RWPE2 (cell line): ENCODE measurements around the gene SRSF8.
"Not testable (repeated sequence)": the region's sequence is repeated elsewhere in the genome, so short reads cannot be mapped to it uniquely, and the experiment has no call there.

Experiments
- ATAC-seq: fragments of 200-7000 bp; cut with Tn5 transposase; 3 replicates; pipeline ENCODE4 v1.9.1; 2021; ENCODE audit warnings: low read depth
- DNase-seq: peaks from one replicate; pipeline ENCODE4 v3.0.0-alpha.2; 2020; ENCODE audit warnings: low spot score
- H3K27ac ChIP-seq: fragments of 450-650 bp; 2 replicates; pipeline ENCODE4 v1.5.1; 2017; ENCODE audit warnings: mild to moderate bottlenecking; ENCODE audit not compliant: poor library complexity, severe bottlenecking
- H3K27me3 ChIP-seq: fragments of 250-450 bp; sonication (Bioruptor Pico); 2 replicates; pipeline ENCODE4 v1.5.1; 2021; ENCODE audit warnings: mild to moderate bottlenecking, moderate library complexity; ENCODE audit not compliant: insufficient read depth, poor library complexity, severe bottlenecking
- H3K36me3 ChIP-seq: fragments of 250-450 bp; sonication (Bioruptor Pico); 2 replicates; pipeline ENCODE4 v1.5.1; 2020; ENCODE audit warnings: low read depth, mild to moderate bottlenecking, moderate library complexity
- H3K4me1 ChIP-seq: fragments of 250-450 bp; sonication (Bioruptor Pico); 2 replicates; pipeline ENCODE4 v1.5.1; 2021; ENCODE audit warnings: mild to moderate bottlenecking, moderate library complexity; ENCODE audit not compliant: insufficient read depth, poor library complexity, severe bottlenecking
- H3K4me3 ChIP-seq: fragments of 250-450 bp; sonication (Bioruptor Pico); 2 replicates; pipeline ENCODE4 v1.5.1; 2021; ENCODE audit warnings: mild to moderate bottlenecking, moderate library complexity; ENCODE audit not compliant: severe bottlenecking
- H3K9me3 ChIP-seq: fragments of 250-450 bp; sonication (Bioruptor Pico); 2 replicates; pipeline ENCODE4 v1.5.1; 2021; ENCODE audit warnings: mild to moderate bottlenecking, moderate library complexity; ENCODE audit not compliant: severe bottlenecking
- TF ChIP-seq, protein P1 (sequence below): fragments of 450-650 bp; IDR thresholded peaks from one replicate; pipeline ENCODE4 v1.5.1; 2017; ENCODE audit warnings: mild to moderate bottlenecking, moderate library complexity; ENCODE audit not compliant: poor library complexity, severe bottlenecking

Gene SRSF8

GRCh38 chr11:95104856-95105255 lies 38.1 kb downstream of the SRSF8 start:
- no peak for ATAC-seq
- H3K36me3 ChIP-seq: peaks cover 6% of the 10 kb centered on the region; the same call in 1 of the 2 replicates
- TF ChIP-seq, protein P1, sequence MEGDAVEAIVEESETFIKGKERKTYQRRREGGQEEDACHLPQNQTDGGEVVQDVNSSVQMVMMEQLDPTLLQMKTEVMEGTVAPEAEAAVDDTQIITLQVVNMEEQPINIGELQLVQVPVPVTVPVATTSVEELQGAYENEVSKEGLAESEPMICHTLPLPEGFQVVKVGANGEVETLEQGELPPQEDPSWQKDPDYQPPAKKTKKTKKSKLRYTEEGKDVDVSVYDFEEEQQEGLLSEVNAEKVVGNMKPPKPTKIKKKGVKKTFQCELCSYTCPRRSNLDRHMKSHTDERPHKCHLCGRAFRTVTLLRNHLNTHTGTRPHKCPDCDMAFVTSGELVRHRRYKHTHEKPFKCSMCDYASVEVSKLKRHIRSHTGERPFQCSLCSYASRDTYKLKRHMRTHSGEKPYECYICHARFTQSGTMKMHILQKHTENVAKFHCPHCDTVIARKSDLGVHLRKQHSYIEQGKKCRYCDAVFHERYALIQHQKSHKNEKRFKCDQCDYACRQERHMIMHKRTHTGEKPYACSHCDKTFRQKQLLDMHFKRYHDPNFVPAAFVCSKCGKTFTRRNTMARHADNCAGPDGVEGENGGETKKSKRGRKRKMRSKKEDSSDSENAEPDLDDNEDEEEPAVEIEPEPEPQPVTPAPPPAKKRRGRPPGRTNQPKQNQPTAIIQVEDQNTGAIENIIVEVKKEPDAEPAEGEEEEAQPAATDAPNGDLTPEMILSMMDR: no peak
- H3K27me3 ChIP-seq: no peaks in the 10 kb centered on the region
- H3K4me3 ChIP-seq: no peak overlapping the region
- peaks cover 31% of the 10 kb centered on the region for H3K4me1 ChIP-seq
- H3K9me3 ChIP-seq: no peaks in the 10 kb centered on the region
- no peak overlapping the region for H3K27ac ChIP-seq
- no peak for DNase-seq

GRCh38 chr11:95108159-95108611 lies 41.5 kb downstream of the SRSF8 start:
- H3K9me3 ChIP-seq: no peaks in the 10 kb centered on the region
- H3K36me3 ChIP-seq: no peaks in the 10 kb centered on the region
- H3K27me3 ChIP-seq: no peaks in the 10 kb centered on the region
- DNase-seq (no peak), ATAC-seq (peak; percentile 87)
- peak overlapping the region; percentile 84 for H3K27ac ChIP-seq
- TF ChIP-seq, protein P1: no peak
- peaks cover 31% of the 10 kb centered on the region for H3K4me1 ChIP-seq
- H3K4me3 ChIP-seq: no peak overlapping the region

- H3K4me3 ChIP-seq: no peak overlapping the region
- no peaks in the 10 kb centered on the region for H3K27me3 ChIP-seq
- peaks cover 31% of the 10 kb centered on the region for H3K4me1 ChIP-seq
- H3K27ac ChIP-seq: peak overlapping the region; percentile 84
- TF ChIP-seq, protein P1: no peak
- H3K9me3 ChIP-seq: no peaks in the 10 kb centered on the region
- no peaks in the 10 kb centered on the region for H3K36me3 ChIP-seq
- no peak for ATAC-seq
- no peak for DNase-seq
Observed at GRCh38 chr11:95108671-95109551, 42.2 kb downstream of the SRSF8 start.

DNA sequence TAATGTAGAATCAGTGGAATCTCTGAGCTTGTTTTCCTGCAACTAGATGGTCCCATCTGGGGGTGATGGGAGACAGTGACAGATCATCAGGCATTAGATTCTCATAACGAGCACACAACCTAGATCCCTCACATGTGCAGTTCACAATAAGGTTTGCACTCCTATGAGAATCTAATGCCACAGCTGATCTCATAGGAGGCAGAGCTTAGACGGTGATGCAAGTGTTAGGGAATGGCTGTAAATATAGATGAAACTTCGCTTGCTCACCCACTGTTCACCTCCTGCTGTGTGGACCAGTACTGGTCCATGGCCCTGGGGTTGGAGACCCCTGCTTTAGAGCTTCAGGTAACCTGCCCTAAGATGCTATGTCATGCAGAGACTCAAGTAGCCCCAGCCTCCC lies 44.8 kb downstream of the SRSF8 start:
- H3K27ac ChIP-seq, ATAC-seq, H3K36me3 ChIP-seq, DNase-seq, H3K4me3 ChIP-seq, H3K9me3 ChIP-seq, H3K27me3 ChIP-seq: not testable (repeated sequence)
- peaks cover 27% of the 10 kb centered on the region for H3K4me1 ChIP-seq

GRCh38 chr11:95111923-95112540 lies 45.3 kb downstream of the SRSF8 start:
- Histone ChIP-seq H3K27me3 (no peaks in the 10 kb centered on the region), H3K36me3 (no peaks in the 10 kb centered on the region), H3K27ac (no peak overlapping the region), H3K4me3 (no peak overlapping the region), H3K4me1 (peaks cover 22% of the 10 kb centered on the region), H3K9me3 (no peaks in the 10 kb centered on the region)
- no peak for ATAC-seq
- TF ChIP-seq, protein P1: no peak
- DNase-seq: no peak
